HPDE6-E6E7 (cell line): ENCODE measurements around the gene PBX3.
A peak's percentile ranks its signal among the peaks of the same experiment; 100 is the strongest.

ENCODE experiments used
- DNase-seq: peaks from one replicate; pipeline ENCODE4 v3.0.0; 2011; ENCODE audit warnings: missing footprints; ENCODE audit errors: extremely low spot score

PBX3 gene

GRCh38 chr9:125949703-125950460 lies 202.7 kb downstream of the PBX3 start:
- no peak for DNase-seq

- no peak for DNase-seq
Observed at GRCh38 chr9:125950880-125951471, 203.8 kb downstream of the PBX3 start.

- no peak for DNase-seq
Observed at GRCh38 chr9:125953314-125954019, 206.3 kb downstream of the PBX3 start.

- DNase-seq = no peak
Observed at GRCh38 chr9:125956102-125956501, 208.9 kb downstream of the PBX3 start.

GRCh38 chr9:125959315-125959714 lies 212.1 kb downstream of the PBX3 start:
- no peak for DNase-seq

- DNase-seq = no peak
Observed at GRCh38 chr9:125959951-125960619, 212.9 kb downstream of the PBX3 start.

- no peak for DNase-seq
Observed at GRCh38 chr9:125960626-125961025, 213.5 kb downstream of the PBX3 start.

- DNase-seq = no peak
Observed at GRCh38 chr9:125961072-125961471, 213.9 kb downstream of the PBX3 start.

- no peak for DNase-seq
Observed at GRCh38 chr9:125963932-125964331, 216.8 kb downstream of the PBX3 start.

- DNase-seq = no peak
Observed at GRCh38 chr9:125964702-125965225, 217.6 kb downstream of the PBX3 start.

- DNase-seq = no peak
Observed at GRCh38 chr9:125965477-125965876, 218.3 kb downstream of the PBX3 start.

GRCh38 chr9:125966466-125966865 lies 219.3 kb downstream of the PBX3 start:
- DNase-seq = no peak

GRCh38 chr9:125966959-125967711 lies 220.0 kb downstream of the PBX3 start:
- DNase-seq = no peak

- no peak for DNase-seq
Observed at GRCh38 chr9:125968714-125969374, 221.7 kb downstream of the PBX3 start.

- DNase-seq = no peak
Observed at GRCh38 chr9:125969462-125969861, 222.3 kb downstream of the PBX3 start.

- DNase-seq = no peak
Observed at GRCh38 chr9:125969868-125970267, 222.7 kb downstream of the PBX3 start.

- no peak for DNase-seq
Observed at GRCh38 chr9:125970340-125970739, 223.2 kb downstream of the PBX3 start.

- DNase-seq = no peak
Observed at GRCh38 chr9:125971050-125971449, 223.9 kb downstream of the PBX3 start.

- peak; percentile 14 for DNase-seq
Observed at GRCh38 chr9:125972012-125972729, 225.0 kb downstream of the PBX3 start.

GRCh38 chr9:125973547-125973946 lies 226.4 kb downstream of the PBX3 start:
- DNase-seq = no peak
